WTC11 (cell line): Measurements from ENCODE around the gene CLSTN2. TPM values are rescaled to one million over a fixed set of nuclear protein-coding genes. Genes with fewer than 3 reads are reported as not detected.

Experiments
- ATAC-seq: fragments of 200-7000 bp; cut with Tn5 transposase; 2 replicates; pipeline ENCODE4 v1.10.0; 2021; ENCODE audit warnings: mild to moderate bottlenecking, moderate library complexity
- CTCF ChIA-PET: fragments of 300-600 bp; sonication (Branson Sonifier 250); formaldehyde crosslinking; loops from one replicate; lab custom pipeline; 2021; ENCODE audit warnings: antibody characterized with exemption; lab: Charles Lee
- POLR2A ChIA-PET: fragments of 350-600 bp; sonication (Branson Sonifier 250); formaldehyde crosslinking; loops from one replicate; lab custom pipeline; 2021; ENCODE audit warnings: antibody characterized with exemption; lab: Charles Lee
- DNase-seq: peaks from one replicate; pipeline ENCODE4 v3.0.0; 2021; ENCODE audit warnings: low spot score
- H3K27ac Mint-ChIP-seq: 2 replicates; pipeline ENCODE4 v1.8.0; 2021; ENCODE audit warnings: mixed read lengths
- H3K27me3 Mint-ChIP-seq: 2 replicates; pipeline ENCODE4 v1.8.0; 2021; ENCODE audit warnings: low read depth, mild to moderate bottlenecking, moderate library complexity, mixed read lengths
- H3K36me3 Mint-ChIP-seq: 2 replicates; pipeline ENCODE4 v1.8.0; 2021; ENCODE audit warnings: mixed read lengths
- H3K4me1 Mint-ChIP-seq: 2 replicates; pipeline ENCODE4 v1.8.0; 2022; ENCODE audit warnings: mixed read lengths
- H3K4me3 Mint-ChIP-seq: 2 replicates; pipeline ENCODE4 v1.8.0; 2021; ENCODE audit warnings: mild to moderate bottlenecking, moderate library complexity, mixed read lengths
- H3K9me3 Mint-ChIP-seq: 2 replicates; pipeline ENCODE4 v1.8.0; 2021; ENCODE audit warnings: mixed read lengths
- ATF1 ChIP-seq: sonication (generic); formaldehyde crosslinking; IDR thresholded peaks from 2 replicates; pipeline ENCODE4 v1.8.1; 2023; ENCODE audit warnings: mild to moderate bottlenecking, moderate library complexity, missing genetic modification reagents
- CDX4 ChIP-seq: fragments of 250-450 bp; sonication (Bioruptor Pico); IDR thresholded peaks from 2 replicates; pipeline ENCODE4 v1.9.0; 2021; ENCODE audit warnings: moderate library complexity, mild to moderate bottlenecking, inconsistent platforms, borderline replicate concordance
- ETV6 ChIP-seq: sonication (generic); formaldehyde crosslinking; IDR thresholded peaks from 2 replicates; pipeline ENCODE4 v1.8.1; 2022; ENCODE audit warnings: mild to moderate bottlenecking, missing genetic modification reagents
- FOXJ3 ChIP-seq: sonication (generic); formaldehyde crosslinking; IDR thresholded peaks from 2 replicates; pipeline ENCODE4 v1.9.0; 2021; ENCODE audit warnings: missing genetic modification reagents, mild to moderate bottlenecking, borderline replicate concordance
- FOXP1 ChIP-seq: sonication (generic); formaldehyde crosslinking; IDR thresholded peaks from 2 replicates; pipeline ENCODE4 v1.8.0; 2022; ENCODE audit warnings: missing genetic modification reagents, mild to moderate bottlenecking, moderate library complexity, borderline replicate concordance
- IRF1 ChIP-seq: sonication (generic); formaldehyde crosslinking; IDR thresholded peaks from 2 replicates; pipeline ENCODE4 v1.8.0; 2023; ENCODE audit warnings: missing genetic modification reagents
- IRF2 ChIP-seq: sonication (generic); formaldehyde crosslinking; IDR thresholded peaks from 2 replicates; pipeline ENCODE4 v1.8.0; 2022; ENCODE audit warnings: low read depth, missing genetic modification reagents, borderline replicate concordance
- MYBL2 ChIP-seq: sonication (generic); formaldehyde crosslinking; IDR thresholded peaks from 2 replicates; pipeline ENCODE4 v1.8.1; 2023; ENCODE audit warnings: mild to moderate bottlenecking, moderate library complexity, missing genetic modification reagents
- NFATC4 ChIP-seq: fragments of 250-450 bp; sonication (Bioruptor Pico); IDR thresholded peaks from 2 replicates; pipeline ENCODE4 v1.9.0; 2021; ENCODE audit warnings: mild to moderate bottlenecking
- NFE2L1 ChIP-seq: sonication (generic); formaldehyde crosslinking; IDR thresholded peaks from 2 replicates; pipeline ENCODE4 v1.8.1; 2023; ENCODE audit warnings: missing genetic modification reagents
- RELA ChIP-seq: sonication (generic); formaldehyde crosslinking; IDR thresholded peaks from 2 replicates; pipeline ENCODE4 v1.8.1; 2022; ENCODE audit warnings: missing genetic modification reagents, mild to moderate bottlenecking, borderline replicate concordance
- SMAD3 ChIP-seq: sonication (generic); formaldehyde crosslinking; IDR thresholded peaks from 2 replicates; pipeline ENCODE4 v1.8.0; 2022; ENCODE audit warnings: missing genetic modification reagents, mild to moderate bottlenecking, borderline replicate concordance
- SOX15 ChIP-seq: fragments of 250-450 bp; sonication (Bioruptor Pico); IDR thresholded peaks from 2 replicates; pipeline ENCODE4 v1.9.0; 2021; ENCODE audit warnings: mild to moderate bottlenecking
- ZBTB21 ChIP-seq: sonication (generic); formaldehyde crosslinking; IDR thresholded peaks from 2 replicates; pipeline ENCODE4 v1.8.1; 2023; ENCODE audit warnings: mild to moderate bottlenecking, missing genetic modification reagents, borderline replicate concordance
- ZNF121 ChIP-seq: sonication (generic); formaldehyde crosslinking; IDR thresholded peaks from 2 replicates; pipeline ENCODE4 v1.8.0; 2023; ENCODE audit warnings: missing genetic modification reagents
- ZNF219 ChIP-seq: sonication (generic); formaldehyde crosslinking; IDR thresholded peaks from 2 replicates; pipeline ENCODE4 v1.8.0; 2023; ENCODE audit warnings: missing genetic modification reagents, mild to moderate bottlenecking, borderline replicate concordance
- ZNF232 ChIP-seq: sonication (generic); formaldehyde crosslinking; IDR thresholded peaks from 2 replicates; pipeline ENCODE4 v1.8.0; 2022; ENCODE audit warnings: mild to moderate bottlenecking, missing genetic modification reagents
- ZNF317 ChIP-seq: sonication (generic); formaldehyde crosslinking; IDR thresholded peaks from 2 replicates; pipeline ENCODE4 v1.8.1; 2023; ENCODE audit warnings: low read depth, mild to moderate bottlenecking, moderate library complexity, missing genetic modification reagents, borderline replicate concordance
- ZNF416 ChIP-seq: fragments of 250-450 bp; sonication (Bioruptor Pico); IDR thresholded peaks from 2 replicates; pipeline ENCODE4 v1.9.0; 2021; ENCODE audit warnings: mild to moderate bottlenecking, inconsistent platforms
- ZNF423 ChIP-seq: fragments of 250-450 bp; sonication (Bioruptor Pico); IDR thresholded peaks from 2 replicates; pipeline ENCODE4 v2.1.2; 2022; ENCODE audit warnings: mild to moderate bottlenecking, moderate library complexity
- ZSCAN18 ChIP-seq: fragments of 250-450 bp; sonication (Bioruptor Pico); IDR thresholded peaks from 2 replicates; pipeline ENCODE4 v2.1.2; 2022; ENCODE audit warnings: mild to moderate bottlenecking, moderate library complexity
- total RNA-seq: library from RNA; stranded (reverse); gene quantifications from 3 replicates; pipeline ENCODE4 v1.2.3, GENCODE V29; 2021
- TF ChIP-seq, protein P1 (sequence below): sonication (generic); formaldehyde crosslinking; IDR thresholded peaks from 2 replicates; pipeline ENCODE4 v1.8.0; 2022; ENCODE audit warnings: mild to moderate bottlenecking, missing genetic modification reagents
- TF ChIP-seq, protein P2 (sequence below): fragments of 250-450 bp; sonication (Bioruptor Pico); IDR thresholded peaks from 2 replicates; pipeline ENCODE4 v1.9.0; 2021; ENCODE audit warnings: mild to moderate bottlenecking
- TF ChIP-seq, protein P3 (sequence below): sonication (generic); formaldehyde crosslinking; conservative IDR thresholded peaks from 2 replicates; pipeline ENCODE4 v1.8.1; 2022; ENCODE audit warnings: mild to moderate bottlenecking, missing genetic modification reagents
- TF ChIP-seq, protein P4 (sequence below): sonication (generic); formaldehyde crosslinking; IDR thresholded peaks from 2 replicates; pipeline ENCODE4 v1.8.1; 2022; ENCODE audit warnings: mild to moderate bottlenecking, missing genetic modification reagents, moderate library complexity, borderline replicate concordance

The CLSTN2 gene
- total RNA-seq, 1 experiment from 2014 or later: 0.35 TPM

GRCh38 chr3:140006331-140006730 is 71.3 kb downstream of the CLSTN2 start (continued):
- TF ChIP-seq, protein P1, sequence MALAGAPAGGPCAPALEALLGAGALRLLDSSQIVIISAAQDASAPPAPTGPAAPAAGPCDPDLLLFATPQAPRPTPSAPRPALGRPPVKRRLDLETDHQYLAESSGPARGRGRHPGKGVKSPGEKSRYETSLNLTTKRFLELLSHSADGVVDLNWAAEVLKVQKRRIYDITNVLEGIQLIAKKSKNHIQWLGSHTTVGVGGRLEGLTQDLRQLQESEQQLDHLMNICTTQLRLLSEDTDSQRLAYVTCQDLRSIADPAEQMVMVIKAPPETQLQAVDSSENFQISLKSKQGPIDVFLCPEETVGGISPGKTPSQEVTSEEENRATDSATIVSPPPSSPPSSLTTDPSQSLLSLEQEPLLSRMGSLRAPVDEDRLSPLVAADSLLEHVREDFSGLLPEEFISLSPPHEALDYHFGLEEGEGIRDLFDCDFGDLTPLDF (CRISPR knock-in tag): no peak

GRCh38 chr3:140007081-140007480 is 72.1 kb downstream of the CLSTN2 start:
- no peaks in the 10 kb centered on the region for H3K36me3 Mint-ChIP-seq
- POLR2A ChIA-PET: no interaction called here
- CTCF ChIA-PET: no interaction called here
- H3K4me1 Mint-ChIP-seq: no peaks in the 10 kb centered on the region
- no peaks in the 10 kb centered on the region for H3K27me3 Mint-ChIP-seq
- no peak overlapping the region for H3K27ac Mint-ChIP-seq
- ATAC-seq: no peak
- H3K9me3 Mint-ChIP-seq: no peaks in the 10 kb centered on the region
- no peak for TF ChIP-seq NFATC4 (CRISPR knock-in tag)
- no peak for TF ChIP-seq ZNF416
- TF ChIP-seq ZNF219: no peak
- TF ChIP-seq ZBTB21: no peak
- TF ChIP-seq IRF1 (CRISPR knock-in tag): no peak
- no peak for TF ChIP-seq ETV6 (CRISPR knock-in tag)
- TF ChIP-seq, all 79 proteins: peak for 0
- DNase-seq: no peak
- H3K4me3 Mint-ChIP-seq: no peak overlapping the region

DNA sequence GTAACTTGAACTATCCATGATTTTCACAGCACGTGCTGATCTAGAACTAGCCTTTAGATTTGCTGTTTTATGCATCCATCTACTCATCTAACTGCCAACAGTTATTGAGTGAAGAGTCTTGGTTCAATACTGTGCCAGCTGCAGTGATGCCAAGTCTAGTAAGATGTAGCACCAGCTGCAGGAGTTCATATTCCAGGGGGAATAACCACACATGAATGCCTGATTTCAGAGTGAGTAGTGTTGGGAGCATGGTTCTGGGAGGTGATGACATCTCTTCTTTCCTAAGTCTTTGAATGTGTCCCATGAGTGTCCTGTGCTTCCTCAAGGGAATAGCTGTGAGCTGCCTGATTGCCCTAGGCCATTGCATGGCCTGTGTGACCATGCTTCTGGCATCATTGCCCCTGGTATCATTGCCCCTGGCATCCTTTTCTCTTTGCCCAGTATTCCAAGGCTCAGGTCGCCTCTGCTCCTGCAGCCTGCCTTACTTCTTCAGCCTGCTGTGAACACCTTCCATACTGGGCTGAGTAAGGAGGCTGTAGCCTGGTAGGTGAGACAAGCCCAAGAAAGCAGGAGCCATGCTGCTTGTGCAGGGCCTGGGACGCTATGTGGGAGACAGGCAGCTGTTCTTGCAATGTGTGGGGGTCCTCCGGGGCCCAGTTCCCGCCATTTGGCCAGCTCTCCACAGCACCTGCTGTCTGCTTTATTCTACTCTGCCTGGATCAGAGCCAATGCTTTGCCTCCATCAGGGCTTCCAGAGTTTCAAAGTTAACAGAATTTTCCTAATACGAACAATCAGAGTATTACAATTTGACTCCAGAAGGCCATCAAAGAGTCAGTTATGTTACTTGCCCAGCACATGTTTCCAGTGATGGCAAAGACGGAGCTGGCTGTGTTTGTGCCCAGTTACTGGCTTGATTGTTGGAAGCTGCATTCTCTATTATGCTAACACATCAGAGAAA is 73.2 kb downstream of the CLSTN2 start:
- H3K36me3 Mint-ChIP-seq: no peaks in the 10 kb centered on the region
- H3K4me1 Mint-ChIP-seq: no peaks in the 10 kb centered on the region
- ChIA-PET POLR2A (interaction anchor here (0.6 kb wide), 1 partner anchor 70 kb away, joined by 6 read pairs; no protein-coding TSS in a partner anchor), CTCF (no interaction called here)
- ATAC-seq: no peak
- no peak overlapping the region for H3K4me3 Mint-ChIP-seq
- TF ChIP-seq, protein P2, sequence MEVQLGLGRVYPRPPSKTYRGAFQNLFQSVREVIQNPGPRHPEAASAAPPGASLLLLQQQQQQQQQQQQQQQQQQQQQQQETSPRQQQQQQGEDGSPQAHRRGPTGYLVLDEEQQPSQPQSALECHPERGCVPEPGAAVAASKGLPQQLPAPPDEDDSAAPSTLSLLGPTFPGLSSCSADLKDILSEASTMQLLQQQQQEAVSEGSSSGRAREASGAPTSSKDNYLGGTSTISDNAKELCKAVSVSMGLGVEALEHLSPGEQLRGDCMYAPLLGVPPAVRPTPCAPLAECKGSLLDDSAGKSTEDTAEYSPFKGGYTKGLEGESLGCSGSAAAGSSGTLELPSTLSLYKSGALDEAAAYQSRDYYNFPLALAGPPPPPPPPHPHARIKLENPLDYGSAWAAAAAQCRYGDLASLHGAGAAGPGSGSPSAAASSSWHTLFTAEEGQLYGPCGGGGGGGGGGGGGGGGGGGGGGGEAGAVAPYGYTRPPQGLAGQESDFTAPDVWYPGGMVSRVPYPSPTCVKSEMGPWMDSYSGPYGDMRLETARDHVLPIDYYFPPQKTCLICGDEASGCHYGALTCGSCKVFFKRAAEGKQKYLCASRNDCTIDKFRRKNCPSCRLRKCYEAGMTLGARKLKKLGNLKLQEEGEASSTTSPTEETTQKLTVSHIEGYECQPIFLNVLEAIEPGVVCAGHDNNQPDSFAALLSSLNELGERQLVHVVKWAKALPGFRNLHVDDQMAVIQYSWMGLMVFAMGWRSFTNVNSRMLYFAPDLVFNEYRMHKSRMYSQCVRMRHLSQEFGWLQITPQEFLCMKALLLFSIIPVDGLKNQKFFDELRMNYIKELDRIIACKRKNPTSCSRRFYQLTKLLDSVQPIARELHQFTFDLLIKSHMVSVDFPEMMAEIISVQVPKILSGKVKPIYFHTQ (CRISPR knock-in tag): no peak
- no peak for TF ChIP-seq ZNF423
- no peak for TF ChIP-seq FOXP1 (CRISPR knock-in tag)
- TF ChIP-seq ZSCAN18: no peak
- TF ChIP-seq ZNF121 (CRISPR knock-in tag): no peak
- no peak for TF ChIP-seq SMAD3
- TF ChIP-seq NFE2L1: no peak
- TF ChIP-seq ZNF317 (CRISPR knock-in tag): no peak
- TF ChIP-seq, protein P3, sequence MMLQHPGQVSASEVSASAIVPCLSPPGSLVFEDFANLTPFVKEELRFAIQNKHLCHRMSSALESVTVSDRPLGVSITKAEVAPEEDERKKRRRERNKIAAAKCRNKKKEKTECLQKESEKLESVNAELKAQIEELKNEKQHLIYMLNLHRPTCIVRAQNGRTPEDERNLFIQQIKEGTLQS (CRISPR knock-in tag): no peak
- TF ChIP-seq CDX4 (CRISPR knock-in tag): no peak
- TF ChIP-seq SOX15 (CRISPR knock-in tag): no peak
- TF ChIP-seq, protein P4, sequence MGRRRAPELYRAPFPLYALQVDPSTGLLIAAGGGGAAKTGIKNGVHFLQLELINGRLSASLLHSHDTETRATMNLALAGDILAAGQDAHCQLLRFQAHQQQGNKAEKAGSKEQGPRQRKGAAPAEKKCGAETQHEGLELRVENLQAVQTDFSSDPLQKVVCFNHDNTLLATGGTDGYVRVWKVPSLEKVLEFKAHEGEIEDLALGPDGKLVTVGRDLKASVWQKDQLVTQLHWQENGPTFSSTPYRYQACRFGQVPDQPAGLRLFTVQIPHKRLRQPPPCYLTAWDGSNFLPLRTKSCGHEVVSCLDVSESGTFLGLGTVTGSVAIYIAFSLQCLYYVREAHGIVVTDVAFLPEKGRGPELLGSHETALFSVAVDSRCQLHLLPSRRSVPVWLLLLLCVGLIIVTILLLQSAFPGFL (CRISPR knock-in tag): no peak
- no peak for TF ChIP-seq FOXJ3 (CRISPR knock-in tag)
- TF ChIP-seq IRF2: no peak
- TF ChIP-seq MYBL2 (CRISPR knock-in tag): no peak
- TF ChIP-seq ZNF232 (CRISPR knock-in tag): no peak
- no peak for TF ChIP-seq ATF1 (CRISPR knock-in tag)
- TF ChIP-seq RELA (CRISPR knock-in tag): no peak
- H3K9me3 Mint-ChIP-seq: no peaks in the 10 kb centered on the region
- DNase-seq: no peak
- no peaks in the 10 kb centered on the region for H3K27me3 Mint-ChIP-seq
- no peak overlapping the region for H3K27ac Mint-ChIP-seq
